Panc1 (cell line): ENCODE results near the gene TGFB2. TPM values are rescaled to one million over a fixed set of nuclear protein-coding genes. Genes with fewer than 3 reads are reported as not detected.

Source experiments
- ATAC-seq: fragments of 200-7000 bp; cut with Tn5 transposase; 2 replicates; pipeline ENCODE4 v1.9.1; 2020; ENCODE audit warnings: mild to moderate bottlenecking, moderate library complexity
- BruUV-seq: library from RNA; stranded (reverse); fragments of 400-500 nt; replicated peaks from 2 replicates; lab custom pipeline; 2021; lab: Mats Ljungman, UMichigan
- CTCF ChIA-PET: fragments of 300-600 bp; sonication (Branson Sonifier 250); formaldehyde crosslinking; loops from one replicate; lab custom pipeline; 2022; ENCODE audit warnings: antibody characterized with exemption; lab: Charles Lee
- POLR2A ChIA-PET: fragments of 300-600 bp; sonication (Branson Sonifier 250); formaldehyde crosslinking; loops from one replicate; lab custom pipeline; 2022; ENCODE audit warnings: antibody characterized with exemption; lab: Charles Lee
- DNase-seq: peaks from one replicate; pipeline ENCODE4 v3.0.0-alpha.2; 2010; ENCODE audit warnings: low read depth, low spot score
- H3K27ac ChIP-seq: 2 replicates; pipeline ENCODE4 v1.5.1; 2011; ENCODE audit warnings: mild to moderate bottlenecking, low read length, inconsistent platforms
- H3K27me3 ChIP-seq: fragments of 200-500 bp; sonication (Bioruptor generic); 2 replicates; pipeline ENCODE4 v1.6.0; 2014; ENCODE audit warnings: low read length, inconsistent platforms; ENCODE audit not compliant: control insufficient read depth, insufficient read depth
- H3K36me3 ChIP-seq: fragments of 200-500 bp; sonication (Bioruptor generic); 2 replicates; pipeline ENCODE4 v1.5.1; 2014; ENCODE audit warnings: inconsistent platforms, mild to moderate bottlenecking, low read length, moderate library complexity; ENCODE audit not compliant: control insufficient read depth, insufficient read depth
- H3K4me1 ChIP-seq: 2 replicates; pipeline ENCODE4 v1.5.1; 2011; ENCODE audit warnings: inconsistent platforms, mild to moderate bottlenecking, low read length, moderate library complexity; ENCODE audit not compliant: control insufficient read depth, insufficient read depth
- H3K4me3 ChIP-seq, 2 experiments: 2 replicates each; pipeline ENCODE4 v1.5.1; 2011 to 2012; ENCODE audit warnings: low read depth in 2 of 2, low read length in 2 of 2, mild to moderate bottlenecking in 2 of 2, inconsistent platforms in 1 of 2, moderate library complexity in 1 of 2
- H3K9me3 ChIP-seq: fragments of 200-500 bp; sonication (Bioruptor generic); 2 replicates; pipeline ENCODE4 v1.5.1; 2014; ENCODE audit warnings: low read depth, mild to moderate bottlenecking, inconsistent platforms, low read length, moderate library complexity; ENCODE audit not compliant: control insufficient read depth, insufficient read depth
- POLR2AphosphoS5 ChIP-seq: IDR thresholded peaks from 2 replicates; pipeline ENCODE4 v1.6.1; 2012; ENCODE audit warnings: mild to moderate bottlenecking, low read depth, low read length, moderate library complexity
- REST ChIP-seq, 2 experiments: IDR thresholded peaks; 2 replicates each; pipeline ENCODE4 v1.6.1; 2011 to 2012; ENCODE audit warnings: low read depth in 2 of 2, control low read depth in 1 of 2, low read length in 1 of 2, mild to moderate bottlenecking in 1 of 2, moderate library complexity in 1 of 2; ENCODE audit not compliant: insufficient read depth in 1 of 2
- SIN3A ChIP-seq: IDR thresholded peaks from 2 replicates; pipeline ENCODE4 v1.6.1; 2012; ENCODE audit warnings: low read depth, mild to moderate bottlenecking, low read length, moderate library complexity, borderline replicate concordance; ENCODE audit not compliant: insufficient read depth
- TCF7L2 ChIP-seq: IDR thresholded peaks from 2 replicates; pipeline ENCODE4 v1.6.1; 2011; ENCODE audit warnings: mild to moderate bottlenecking, low read depth, low read length, inconsistent platforms
- in situ Hi-C: cut with HindIII; loops from 2 replicates; pipeline ENCODE4 v1.10.0; 2016; ENCODE audit warnings: low sequenced_read_pairs, low pct_unique_long_range_greater_than_20kb
- intact Hi-C: fragments of 100-400 bp; cut with micrococcal nuclease; formaldehyde crosslinking; loops from one replicate; pipeline ENCODE4 v1.10.0; 2022; ENCODE audit not compliant: unreplicated experiment
- total RNA-seq: library from RNA; stranded (reverse); gene quantifications from one replicate; pipeline ENCODE4 v1.2.1, GENCODE V29; 2021; ENCODE audit not compliant: unreplicated experiment
- TF ChIP-seq, protein P1 (sequence below): fragments of 450-650 bp; IDR thresholded peaks from 2 replicates; pipeline ENCODE4 v1.5.1; 2017; ENCODE audit warnings: mild to moderate bottlenecking

The TGFB2 gene
- total RNA-seq, 1 experiment from 2014 or later: 58.9 TPM

DNA sequence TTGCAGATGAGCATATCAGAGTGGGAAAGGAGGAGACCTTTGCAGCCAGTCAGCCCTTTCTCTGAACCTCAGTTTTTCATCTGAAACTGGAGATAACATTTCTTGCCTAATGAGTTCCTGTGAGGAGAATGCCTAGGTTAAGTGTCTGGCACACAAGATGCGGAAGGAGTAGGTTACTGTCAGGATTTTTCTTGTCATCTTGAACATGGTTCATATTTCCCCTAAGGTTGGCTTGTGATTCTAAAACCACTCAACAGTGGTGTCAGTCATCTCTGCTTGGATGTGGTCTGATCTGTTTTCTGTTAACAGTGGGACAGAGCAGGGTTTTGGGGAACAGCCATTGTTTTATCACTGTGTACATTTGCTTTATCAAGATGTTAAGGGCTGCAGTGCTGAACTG lies 70.6 kb downstream of the TGFB2 start:
- ChIA-PET CTCF (no interaction called here), POLR2A (no interaction called here)
- in situ Hi-C loops: no loop called here
- no peak overlapping the region for H3K4me3 ChIP-seq
- H3K4me1 ChIP-seq: peaks cover 22% of the 10 kb centered on the region; the same call in 1 of the 2 replicates
- no peaks in the 10 kb centered on the region for H3K27me3 ChIP-seq
- no peak for DNase-seq
- peaks cover 2% of the 10 kb centered on the region; the same call in 1 of the 2 replicates for H3K36me3 ChIP-seq
- peak; percentile 41; the same call in 1 of the 2 replicates for ATAC-seq
- no peaks in the 10 kb centered on the region for H3K9me3 ChIP-seq
- intact Hi-C loops: no loop called here
- BruUV-seq: no TSS peak
- TF ChIP-seq TCF7L2: no peak
- TF ChIP-seq REST (IDR thresholded peaks at IDR 0.05; ENCODE audit: insufficient read depth in 1 of 2, low read depth in 2 of 2, low read length in 1 of 2): no peak
- no peak for TF ChIP-seq POLR2AphosphoS5
- no peak for TF ChIP-seq SIN3A
- TF ChIP-seq, protein P1, sequence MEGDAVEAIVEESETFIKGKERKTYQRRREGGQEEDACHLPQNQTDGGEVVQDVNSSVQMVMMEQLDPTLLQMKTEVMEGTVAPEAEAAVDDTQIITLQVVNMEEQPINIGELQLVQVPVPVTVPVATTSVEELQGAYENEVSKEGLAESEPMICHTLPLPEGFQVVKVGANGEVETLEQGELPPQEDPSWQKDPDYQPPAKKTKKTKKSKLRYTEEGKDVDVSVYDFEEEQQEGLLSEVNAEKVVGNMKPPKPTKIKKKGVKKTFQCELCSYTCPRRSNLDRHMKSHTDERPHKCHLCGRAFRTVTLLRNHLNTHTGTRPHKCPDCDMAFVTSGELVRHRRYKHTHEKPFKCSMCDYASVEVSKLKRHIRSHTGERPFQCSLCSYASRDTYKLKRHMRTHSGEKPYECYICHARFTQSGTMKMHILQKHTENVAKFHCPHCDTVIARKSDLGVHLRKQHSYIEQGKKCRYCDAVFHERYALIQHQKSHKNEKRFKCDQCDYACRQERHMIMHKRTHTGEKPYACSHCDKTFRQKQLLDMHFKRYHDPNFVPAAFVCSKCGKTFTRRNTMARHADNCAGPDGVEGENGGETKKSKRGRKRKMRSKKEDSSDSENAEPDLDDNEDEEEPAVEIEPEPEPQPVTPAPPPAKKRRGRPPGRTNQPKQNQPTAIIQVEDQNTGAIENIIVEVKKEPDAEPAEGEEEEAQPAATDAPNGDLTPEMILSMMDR: no peak
- peak overlapping the region; percentile 65; the same call in 1 of the 2 replicates for H3K27ac ChIP-seq

GRCh38 chr1:218421531-218421930 lies 76.4 kb downstream of the TGFB2 start:
- H3K9me3 ChIP-seq: no peaks in the 10 kb centered on the region
- intact Hi-C loops (no loop called here), in situ Hi-C loops (no loop called here)
- ChIA-PET CTCF (no interaction called here), POLR2A (no interaction called here)
- ATAC-seq (no peak), DNase-seq (no peak)
- H3K36me3 ChIP-seq: no peaks in the 10 kb centered on the region; the same call in 1 of the 2 replicates
- BruUV-seq: no TSS peak
- H3K27ac ChIP-seq: peak overlapping the region; percentile 15; the same call in 1 of the 2 replicates
- no peak overlapping the region for H3K4me3 ChIP-seq
- peaks cover 12% of the 10 kb centered on the region; the same call in 1 of the 2 replicates for H3K4me1 ChIP-seq
- no peak for TF ChIP-seq SIN3A
- no peak for TF ChIP-seq TCF7L2
- no peak for TF ChIP-seq POLR2AphosphoS5
- TF ChIP-seq, protein P1: no peak
- no peak for TF ChIP-seq REST (IDR thresholded peaks at IDR 0.05; ENCODE audit: insufficient read depth in 1 of 2, low read depth in 2 of 2, low read length in 1 of 2)
- H3K27me3 ChIP-seq: no peaks in the 10 kb centered on the region
